PC-9 (cell line): ENCODE measurements around the gene CLDN15. TPM values are rescaled to one million over a fixed set of nuclear protein-coding genes. Genes with fewer than 3 reads are reported as not detected.

Experiments used
- BruUV-seq: library from RNA; stranded (reverse); fragments of 400-500 nt; replicated peaks from 2 replicates; lab custom pipeline; 2021; lab: Mats Ljungman, UMichigan
- CTCF ChIA-PET: fragments of 300-600 bp; sonication (Branson Sonifier 250); formaldehyde crosslinking; loops from one replicate; lab custom pipeline; 2022; ENCODE audit warnings: antibody characterized with exemption; lab: Charles Lee
- POLR2A ChIA-PET: fragments of 300-600 bp; sonication (Branson Sonifier 250); formaldehyde crosslinking; loops from one replicate; lab custom pipeline; 2022; ENCODE audit warnings: antibody characterized with exemption; ENCODE audit not compliant: unreplicated experiment; lab: Charles Lee
- DNase-seq, 2 experiments: peaks; one replicate each; pipeline versions ENCODE4 v3.0.0 to v3.0.0-alpha.2; 2015 to 2022; ENCODE audit warnings: mixed read lengths in 1 of 2
- H2AFZ ChIP-seq: fragments of 200-600 bp; sonication (generic); 2 replicates; pipeline ENCODE4 v1.8.1; 2017; ENCODE audit warnings: antibody characterized with exemption
- H3F3A ChIP-seq: fragments of 200-600 bp; sonication (generic); 2 replicates; pipeline ENCODE4 v1.8.1; 2017; ENCODE audit warnings: antibody characterized with exemption, mild to moderate bottlenecking, low read depth; ENCODE audit not compliant: insufficient read depth
- H3K27ac ChIP-seq: fragments of 200-600 bp; sonication (generic); 2 replicates; pipeline ENCODE4 v1.6.1; 2016; ENCODE audit warnings: mixed run types
- H3K27me3 ChIP-seq: fragments of 200-600 bp; sonication (generic); 2 replicates; pipeline ENCODE4 v1.6.1; 2016; ENCODE audit warnings: low read depth, mixed run types; ENCODE audit not compliant: insufficient read depth
- H3K36me3 ChIP-seq: fragments of 200-600 bp; sonication (generic); 2 replicates; pipeline ENCODE4 v1.6.1; 2016; ENCODE audit warnings: low read depth, mixed run types
- H3K4me1 ChIP-seq: fragments of 200-600 bp; sonication (generic); replicated peaks from 2 replicates; pipeline ENCODE4 v1.6.1; 2016; ENCODE audit warnings: mixed run types; ENCODE audit not compliant: insufficient read depth
- H3K4me2 ChIP-seq: fragments of 200-600 bp; sonication (generic); 2 replicates; pipeline ENCODE4 v1.6.1; 2017; ENCODE audit warnings: mixed run types
- H3K4me3 ChIP-seq: fragments of 200-600 bp; sonication (generic); 2 replicates; pipeline ENCODE4 v1.6.1; 2016; ENCODE audit warnings: mixed run types
- H3K79me2 ChIP-seq: fragments of 200-600 bp; sonication (generic); 2 replicates; pipeline ENCODE4 v1.6.1; 2017; ENCODE audit warnings: low read depth, mixed run types
- H3K9me2 ChIP-seq: fragments of 200-600 bp; sonication (generic); 2 replicates; pipeline ENCODE4 v1.8.1; 2017; ENCODE audit warnings: mild to moderate bottlenecking; ENCODE audit not compliant: insufficient read depth
- H3K9me3 ChIP-seq: fragments of 200-600 bp; sonication (generic); 2 replicates; pipeline ENCODE4 v1.8.1; 2016; ENCODE audit warnings: low read depth; ENCODE audit not compliant: insufficient read depth
- H4K20me1 ChIP-seq: fragments of 200-600 bp; sonication (generic); 2 replicates; pipeline ENCODE4 v1.8.1; 2017; ENCODE audit not compliant: insufficient read depth
- CTCF ChIP-seq: fragments of 200-600 bp; sonication (generic); conservative IDR thresholded peaks from 2 replicates; pipeline ENCODE4 v1.6.1; 2017; ENCODE audit warnings: mixed run types, antibody characterized with exemption, mild to moderate bottlenecking, moderate library complexity
- EZH2 ChIP-seq: fragments of 200-600 bp; sonication (generic); IDR thresholded peaks from 2 replicates; pipeline ENCODE4 v1.8.0; 2017; ENCODE audit warnings: antibody characterized with exemption, low read depth
- intact Hi-C: fragments of 100-400 bp; cut with micrococcal nuclease; formaldehyde crosslinking; loops from one replicate; pipeline ENCODE4 v1.10.0; 2022; ENCODE audit not compliant: unreplicated experiment
- total RNA-seq: library from RNA; stranded (reverse); gene quantifications from 2 replicates; pipeline ENCODE4 v1.2.3, GENCODE V29; 2021

CLDN15 gene
- total RNA-seq, 1 experiment from 2014 or later: 17.2 TPM

- Histone ChIP-seq H2AFZ (no peak overlapping the region), H3K79me2 (peaks cover 32% of the 10 kb centered on the region), H3K4me1 (peaks cover 16% of the 10 kb centered on the region), H3K4me3 (no peak overlapping the region), H3K27me3 (no peaks in the 10 kb centered on the region), H3F3A (peaks cover 23% of the 10 kb centered on the region; the same call in 1 of the 2 replicates), H3K4me2 (no peak overlapping the region), H3K27ac (no peak overlapping the region), H3K9me3 (no peaks in the 10 kb centered on the region), H4K20me1 (peaks cover 16% of the 10 kb centered on the region; the same call in 1 of the 2 replicates), H3K36me3 (0 out of 2 replicates have a peak, but pooled peaks cover 9% of the 10 kb centered on the region), H3K9me2 (no peaks in the 10 kb centered on the region)
- no TSS peak for BruUV-seq
- CTCF ChIA-PET: interaction anchor here (0.6 kb wide), 1 partner anchor 109 kb away, joined by 4 read pairs; no protein-coding TSS in a partner anchor
- POLR2A ChIA-PET: interaction anchor here (0.6 kb wide), 2 partner anchors 9 to 123 kb away, joined by 6 to 25 read pairs; no protein-coding TSS in a partner anchor
- no peak for DNase-seq
- TF ChIP-seq EZH2 (no peak), CTCF (no peak)
- intact Hi-C loops: no loop called here
Measured at GRCh38 chr7:101241443-101242349, 4.1 kb upstream of the CLDN15 start.

- ChIA-PET CTCF (interaction anchor here (0.6 kb wide), 1 partner anchor 108 kb away, joined by 4 read pairs; no protein-coding TSS in a partner anchor), POLR2A (interaction anchor here (0.6 kb wide), 2 partner anchors 9 to 122 kb away, joined by 6 to 25 read pairs; no protein-coding TSS in a partner anchor)
- Histone ChIP-seq H2AFZ (no peak overlapping the region), H3K4me2 (no peak overlapping the region), H3K4me1 (peaks cover 16% of the 10 kb centered on the region), H3K36me3 (0 out of 2 replicates have a peak, but pooled peaks cover 9% of the 10 kb centered on the region), H3K4me3 (no peak overlapping the region), H4K20me1 (peaks cover 16% of the 10 kb centered on the region; the same call in 1 of the 2 replicates), H3K27ac (no peak overlapping the region), H3K9me2 (no peaks in the 10 kb centered on the region), H3F3A (peaks cover 16% of the 10 kb centered on the region; the same call in 1 of the 2 replicates), H3K79me2 (peaks cover 32% of the 10 kb centered on the region), H3K9me3 (no peaks in the 10 kb centered on the region), H3K27me3 (no peaks in the 10 kb centered on the region)
- no peak for TF ChIP-seq CTCF
- no peak for DNase-seq
- intact Hi-C loops: no loop called here
- no TSS peak for BruUV-seq
Measured at GRCh38 chr7:101241015-101241363, 3.4 kb upstream of the CLDN15 start.

GRCh38 chr7:101240226-101241014 is 2.8 kb upstream of the CLDN15 start:
- ChIA-PET CTCF (no interaction called here), POLR2A (no interaction called here)
- intact Hi-C loops: no loop called here
- Histone ChIP-seq H3K27me3 (no peaks in the 10 kb centered on the region), H3F3A (peaks cover 11% of the 10 kb centered on the region; the same call in 1 of the 2 replicates), H3K79me2 (peaks cover 29% of the 10 kb centered on the region), H3K36me3 (0 out of 2 replicates have a peak, but pooled peaks cover 9% of the 10 kb centered on the region), H4K20me1 (peaks cover 16% of the 10 kb centered on the region; the same call in 1 of the 2 replicates), H3K27ac (no peak overlapping the region), H3K4me2 (no peak overlapping the region), H3K4me1 (peaks cover 12% of the 10 kb centered on the region), H3K4me3 (no peak overlapping the region), H2AFZ (no peak overlapping the region), H3K9me3 (no peaks in the 10 kb centered on the region), H3K9me2 (no peaks in the 10 kb centered on the region)
- no peak for DNase-seq
- BruUV-seq: no TSS peak
- TF ChIP-seq EZH2: no peak
- no peak for TF ChIP-seq CTCF
